Neuronal stem cell (in vitro differentiated cells): ENCODE measurements around the gene PHYKPL.

ENCODE experiments used
- DNase-seq: peaks from one replicate; pipeline ENCODE4 v3.0.0-alpha.2; 2013; ENCODE audit warnings: low spot score
- H2AFZ ChIP-seq: one replicate; pipeline ENCODE4 v1.6.1; 2013; ENCODE audit warnings: mild to moderate bottlenecking, low read length, inconsistent platforms
- H2AK5ac ChIP-seq: 2 replicates; pipeline ENCODE4 v1.6.1; 2013; ENCODE audit warnings: low read depth, mild to moderate bottlenecking, inconsistent platforms, low read length, moderate library complexity, mixed read lengths
- H2BK120ac ChIP-seq: 2 replicates; pipeline ENCODE4 v1.6.1; 2013; ENCODE audit warnings: low read depth, mild to moderate bottlenecking, inconsistent platforms, low read length, moderate library complexity, mixed read lengths
- H2BK12ac ChIP-seq: one replicate; pipeline ENCODE4 v1.6.1; 2013; ENCODE audit warnings: low read length, inconsistent platforms
- H2BK15ac ChIP-seq: 2 replicates; pipeline ENCODE4 v1.6.1; 2013; ENCODE audit warnings: mild to moderate bottlenecking, low read length, inconsistent platforms, mixed read lengths
- H2BK5ac ChIP-seq: one replicate; pipeline ENCODE4 v1.6.1; 2013; ENCODE audit warnings: inconsistent platforms, mild to moderate bottlenecking, low read length, moderate library complexity
- H3K14ac ChIP-seq: one replicate; pipeline ENCODE4 v1.6.1; 2013; ENCODE audit warnings: low read length, inconsistent platforms
- H3K18ac ChIP-seq: 2 replicates; pipeline ENCODE4 v1.6.1; 2013; ENCODE audit warnings: low read length, inconsistent platforms
- H3K23ac ChIP-seq: 2 replicates; pipeline ENCODE4 v1.6.1; 2013; ENCODE audit warnings: low read depth, mild to moderate bottlenecking, mixed read lengths, low read length, inconsistent platforms; ENCODE audit not compliant: poor library complexity
- H3K27ac ChIP-seq: replicated peaks from 3 replicates; pipeline ENCODE4 v1.5.1; 2013; ENCODE audit warnings: low read length, inconsistent platforms
- H3K27me3 ChIP-seq, 3 experiments: 2 replicates each; pipeline ENCODE4 v1.6.1; 2013; ENCODE audit warnings: low read length in 3 of 3, mild to moderate bottlenecking in 2 of 3, inconsistent platforms in 1 of 3, low read depth in 1 of 3, mixed read lengths in 1 of 3, moderate library complexity in 1 of 3; ENCODE audit not compliant: control insufficient read depth in 3 of 3, insufficient read depth in 3 of 3
- H3K36me3 ChIP-seq, 2 donors: replicated peaks in 1 of 2; 2 replicates each; pipeline ENCODE4 v1.6.1; 2013; ENCODE audit warnings: low read length in 2 of 2; ENCODE audit not compliant: control insufficient read depth in 2 of 2, insufficient read depth in 2 of 2
- H3K4ac ChIP-seq: 2 replicates; pipeline ENCODE4 v1.6.1; 2013; ENCODE audit warnings: inconsistent platforms, mild to moderate bottlenecking, low read length, moderate library complexity
- H3K4me1 ChIP-seq, 2 donors: 1 replicate in 1 of 2; 2 replicates in 1 of 2; pipeline ENCODE4 v1.6.1; 2013; ENCODE audit warnings: low read length in 2 of 2, low read depth in 1 of 2; ENCODE audit not compliant: control insufficient read depth in 2 of 2, insufficient read depth in 1 of 2
- H3K4me2 ChIP-seq: one replicate; pipeline ENCODE4 v1.6.1; 2013; ENCODE audit warnings: mild to moderate bottlenecking, low read length, inconsistent platforms; ENCODE audit not compliant: insufficient read depth, poor library complexity, severe bottlenecking
- H3K4me3 ChIP-seq, 2 donors: 2 replicates each; pipeline ENCODE4 v1.5.1; 2013; ENCODE audit warnings: low read length in 2 of 2, mild to moderate bottlenecking in 2 of 2, inconsistent platforms in 1 of 2, moderate library complexity in 1 of 2
- H3K79me1 ChIP-seq: one replicate; pipeline ENCODE4 v1.6.1; 2013; ENCODE audit warnings: low read depth, mild to moderate bottlenecking, inconsistent platforms, low read length, moderate library complexity
- H3K9ac ChIP-seq: one replicate; pipeline ENCODE4 v1.6.1; 2013; ENCODE audit warnings: mild to moderate bottlenecking, low read depth, low read length, inconsistent platforms; ENCODE audit not compliant: poor library complexity
- H3K9me3 ChIP-seq, 2 donors: replicated peaks in 1 of 2; 2 replicates each; pipeline versions ENCODE3 to v1.6.1; 2013; ENCODE audit warnings: low read length in 2 of 2, mild to moderate bottlenecking in 2 of 2, inconsistent platforms in 1 of 2, low read depth in 1 of 2, mixed read lengths in 1 of 2, moderate library complexity in 1 of 2; ENCODE audit not compliant: control insufficient read depth in 2 of 2, insufficient read depth in 1 of 2
- H4K8ac ChIP-seq: one replicate; pipeline ENCODE4 v1.6.1; 2013; ENCODE audit warnings: low read depth, mild to moderate bottlenecking, inconsistent platforms, low read length, moderate library complexity
- H4K91ac ChIP-seq: one replicate; pipeline ENCODE4 v1.6.1; 2013; ENCODE audit warnings: low read length, low read depth, mild to moderate bottlenecking, inconsistent platforms; ENCODE audit not compliant: poor library complexity
- WGBS, 2 donors: extraction: QIAGEN DNeasy Blood & Tissue Kit; methylation state at CpG; one replicate each; pipeline ENCODE4 v1.1.7; 2013; ENCODE audit warnings: missing lambda C conversion rate in 2 of 2, mixed read lengths in 1 of 2; ENCODE audit not compliant: insufficient read length in 2 of 2, insufficient replicate concordance in 1 of 2; ENCODE audit errors: extremely low coverage in 2 of 2; 5-methylcytosine and 5-hydroxymethylcytosine counted together

PHYKPL gene

DNA sequence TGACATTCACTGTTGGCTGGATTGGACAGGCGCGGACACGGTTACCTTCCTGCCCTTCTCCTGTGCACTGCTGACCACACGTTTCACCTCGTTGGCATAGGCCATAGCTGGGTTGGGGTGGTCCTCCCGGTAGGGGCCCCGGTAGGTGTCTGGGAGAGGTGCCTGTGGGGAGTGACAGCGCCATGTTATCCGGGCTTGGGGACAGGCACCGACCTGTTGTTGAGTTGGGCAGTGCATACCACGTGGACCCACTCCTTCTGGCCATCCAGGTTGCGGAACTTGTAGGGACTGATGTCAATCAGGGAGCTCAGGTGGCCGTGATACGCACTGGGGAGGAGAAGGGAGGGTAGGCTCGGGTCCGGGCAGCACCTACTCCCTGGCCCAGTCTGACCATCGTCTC, 8.2 kb downstream of the PHYKPL start:
- Histone ChIP-seq H3K18ac (peak overlapping the region; percentile 38), H3K36me3 (peaks cover 34 to 80% of the 10 kb centered on the region in 2 donors), H2BK15ac (no peak overlapping the region), H3K4me3 (no peak overlapping the region), H3K4ac (no peak overlapping the region), H2BK5ac (no peak overlapping the region), H2AFZ (no peak overlapping the region), H2BK120ac (no peak overlapping the region), H3K14ac (no peak overlapping the region), H3K27ac (no peak overlapping the region), H3K23ac (no peak overlapping the region), H4K8ac (no peak overlapping the region), H3K9me3 (peaks cover 2 to 5% of the 10 kb centered on the region in 2 donors), H2BK12ac (no peak overlapping the region), H3K27me3 (no peaks in the 10 kb centered on the region), H3K79me1 (peaks cover 1% of the 10 kb centered on the region), H3K4me2 (no peak overlapping the region), H3K9ac (no peak overlapping the region), H2AK5ac (no peak overlapping the region), H4K91ac (no peak overlapping the region), H3K4me1 (peaks cover 0 to 16% of the 10 kb centered on the region in 2 donors)
- DNase-seq, result no peak
- WGBS, 2 donors, result no CpG with 5 or more reads among the region's 17 CpGs

DNA sequence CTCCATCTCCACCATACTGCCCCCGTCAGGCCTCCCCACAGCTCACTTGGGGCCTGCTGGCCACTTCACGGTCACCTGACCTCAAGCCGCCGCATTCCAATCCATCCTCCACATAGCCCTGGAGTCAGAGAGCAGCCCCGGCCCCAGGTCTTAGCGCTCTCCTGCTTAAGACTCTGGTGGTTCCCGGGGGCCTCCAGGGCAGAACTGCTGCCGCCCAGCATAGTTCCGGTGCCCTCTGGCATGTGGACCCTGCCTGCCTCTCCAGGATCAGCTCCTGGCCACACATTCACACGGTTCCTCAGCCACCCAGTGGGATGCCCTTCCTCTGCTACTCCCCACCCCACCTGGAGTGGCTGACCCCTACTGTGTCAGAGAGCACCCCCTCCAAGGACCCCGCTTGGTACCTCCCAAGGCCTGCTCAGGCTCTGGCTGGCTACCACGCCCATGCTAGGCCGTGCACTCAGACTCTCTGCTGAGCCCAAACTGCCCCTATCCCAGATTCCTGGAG, 8.7 kb downstream of the PHYKPL start:
- H3K14ac ChIP-seq, result no peak overlapping the region
- H2BK12ac ChIP-seq, result no peak overlapping the region
- H4K91ac ChIP-seq, result no peak overlapping the region
- DNase-seq, result no peak
- H3K23ac ChIP-seq, result peak overlapping the region; percentile 21
- peaks cover 0 to 16% of the 10 kb centered on the region in 2 donors for H3K4me1 ChIP-seq
- H3K18ac ChIP-seq, result peak overlapping the region; percentile 46
- H3K79me1 ChIP-seq, result peaks cover 1% of the 10 kb centered on the region
- peaks cover 34 to 80% of the 10 kb centered on the region in 2 donors for H3K36me3 ChIP-seq
- no peak overlapping the region for H2BK5ac ChIP-seq
- no peak overlapping the region for H2AFZ ChIP-seq
- peaks cover 2 to 5% of the 10 kb centered on the region in 2 donors for H3K9me3 ChIP-seq
- no peaks in the 10 kb centered on the region for H3K27me3 ChIP-seq
- no peak overlapping the region for H3K4me3 ChIP-seq
- H2AK5ac ChIP-seq, result no peak overlapping the region
- H4K8ac ChIP-seq, result no peak overlapping the region
- peak overlapping the region; percentile 44 for H3K9ac ChIP-seq
- no peak overlapping the region for H3K27ac ChIP-seq
- WGBS, 2 donors, result no CpG with 5 or more reads among the region's 13 CpGs
- no peak overlapping the region for H2BK120ac ChIP-seq
- no peak overlapping the region for H3K4me2 ChIP-seq
- no peak overlapping the region for H3K4ac ChIP-seq
- no peak overlapping the region for H2BK15ac ChIP-seq

GRCh38 chr5:178223196-178223773, 9.3 kb downstream of the PHYKPL start:
- H3K36me3 ChIP-seq, result peaks cover 28 to 80% of the 10 kb centered on the region in 2 donors
- no peak overlapping the region for H3K18ac ChIP-seq
- H3K9ac ChIP-seq, result no peak overlapping the region
- H2AFZ ChIP-seq, result no peak overlapping the region
- no peak overlapping the region for H2BK5ac ChIP-seq
- H3K4me1 ChIP-seq, result peaks cover 0 to 16% of the 10 kb centered on the region in 2 donors
- H4K8ac ChIP-seq, result no peak overlapping the region
- H3K4me2 ChIP-seq, result no peak overlapping the region
- H3K4ac ChIP-seq, result no peak overlapping the region
- H2BK120ac ChIP-seq, result no peak overlapping the region
- no peak overlapping the region for H3K4me3 ChIP-seq
- no peaks in the 10 kb centered on the region for H3K27me3 ChIP-seq
- no peak overlapping the region for H4K91ac ChIP-seq
- no peak overlapping the region for H3K27ac ChIP-seq
- peaks cover 1% of the 10 kb centered on the region for H3K79me1 ChIP-seq
- H2AK5ac ChIP-seq, result no peak overlapping the region
- H3K14ac ChIP-seq, result no peak overlapping the region
- no peak overlapping the region for H2BK12ac ChIP-seq
- no peak for DNase-seq
- no peak overlapping the region for H2BK15ac ChIP-seq
- H3K23ac ChIP-seq, result peak overlapping the region; percentile 21
- WGBS, 2 donors, result no CpG with 5 or more reads among the region's 5 CpGs
- peaks cover 2 to 5% of the 10 kb centered on the region in 2 donors for H3K9me3 ChIP-seq

DNA sequence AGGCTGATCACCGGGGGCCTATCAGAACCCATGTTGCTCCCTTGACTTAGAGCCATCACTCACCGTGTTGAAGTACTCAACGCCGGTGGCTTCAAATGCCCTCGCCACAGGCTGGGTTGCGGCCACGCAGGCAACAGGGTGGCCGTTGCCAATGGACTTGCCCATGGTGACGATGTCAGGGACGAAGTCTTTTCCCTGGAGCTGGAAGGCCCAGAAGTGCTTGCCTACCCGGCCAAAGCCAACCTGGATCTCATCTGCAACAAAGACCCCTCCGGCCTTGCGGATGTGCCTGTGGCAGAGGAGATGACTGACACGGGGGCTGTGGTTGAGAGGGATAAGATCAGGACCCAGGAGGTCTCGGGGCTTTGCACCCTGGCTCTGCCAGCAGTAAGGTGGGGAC, 10.3 kb downstream of the PHYKPL start:
- H3K4ac ChIP-seq, result no peak overlapping the region
- H2BK15ac ChIP-seq, result no peak overlapping the region
- no peak overlapping the region for H4K8ac ChIP-seq
- H3K79me1 ChIP-seq, result peaks cover 1% of the 10 kb centered on the region
- no peak overlapping the region for H3K18ac ChIP-seq
- WGBS, 2 donors, result no CpG with 5 or more reads among the region's 15 CpGs
- no peak overlapping the region for H2BK120ac ChIP-seq
- no peak overlapping the region for H2AK5ac ChIP-seq
- DNase-seq, result no peak
- H2AFZ ChIP-seq, result no peak overlapping the region
- no peak overlapping the region for H2BK12ac ChIP-seq
- peaks cover 18 to 74% of the 10 kb centered on the region in 2 donors for H3K36me3 ChIP-seq
- H3K9me3 ChIP-seq, result peaks cover 2% of the 10 kb centered on the region in 2 donors
- no peak overlapping the region for H3K4me2 ChIP-seq
- no peak overlapping the region for H3K4me3 ChIP-seq
- H3K4me1 ChIP-seq, result peaks cover 0 to 16% of the 10 kb centered on the region in 2 donors
- H3K27ac ChIP-seq, result no peak overlapping the region
- no peak overlapping the region for H2BK5ac ChIP-seq
- H3K9ac ChIP-seq, result no peak overlapping the region
- no peak overlapping the region for H3K14ac ChIP-seq
- H3K27me3 ChIP-seq, result no peaks in the 10 kb centered on the region
- H4K91ac ChIP-seq, result no peak overlapping the region
- H3K23ac ChIP-seq, result peak overlapping the region; percentile 17
